GM23338 (cell line): ENCODE results near the gene TPX2. TPM values are rescaled to one million over a fixed set of nuclear protein-coding genes. Genes with fewer than 3 reads are reported as not detected.

ENCODE experiments used
- ATAC-seq: fragments of 200-7000 bp; cut with Tn5 transposase; 3 replicates; pipeline ENCODE4 v1.9.1; 2020
- DNase-seq: peaks from one replicate; pipeline ENCODE4 v3.0.0-alpha.2; 2015; ENCODE audit warnings: low spot score
- H2AFZ ChIP-seq: fragments of 200-600 bp; sonication (generic); 2 replicates; pipeline ENCODE4 v1.8.0; 2016; ENCODE audit warnings: antibody characterized with exemption, mild to moderate bottlenecking, moderate library complexity
- H3F3A ChIP-seq: fragments of 200-600 bp; sonication (generic); replicated peaks from 2 replicates; pipeline ENCODE4 v1.8.0; 2017; ENCODE audit warnings: antibody characterized with exemption, mixed run types, low read depth
- H3K27ac ChIP-seq: fragments of 200-600 bp; sonication (generic); 2 replicates; pipeline ENCODE4 v1.6.1; 2016; ENCODE audit warnings: low read depth
- H3K27me3 ChIP-seq: fragments of 200-600 bp; sonication (generic); 2 replicates; pipeline ENCODE4 v1.8.0; 2016; ENCODE audit warnings: mild to moderate bottlenecking, mixed run types, moderate library complexity; ENCODE audit not compliant: insufficient read depth
- H3K36me3 ChIP-seq: fragments of 200-600 bp; sonication (generic); 2 replicates; pipeline ENCODE4 v1.8.0; 2016; ENCODE audit warnings: mild to moderate bottlenecking; ENCODE audit not compliant: insufficient read depth
- H3K4me1 ChIP-seq: fragments of 200-600 bp; sonication (generic); 2 replicates; pipeline ENCODE4 v1.8.0; 2016; ENCODE audit warnings: mild to moderate bottlenecking, moderate library complexity; ENCODE audit not compliant: insufficient read depth
- H3K4me2 ChIP-seq: fragments of 200-600 bp; sonication (generic); 2 replicates; pipeline ENCODE4 v1.7.1; 2017; ENCODE audit warnings: mixed run types
- H3K4me3 ChIP-seq: fragments of 200-600 bp; sonication (generic); 2 replicates; pipeline ENCODE4 v1.6.1; 2016; ENCODE audit warnings: mixed run types
- H3K79me2 ChIP-seq: fragments of 200-600 bp; sonication (generic); replicated peaks from 2 replicates; pipeline ENCODE4 v1.8.0; 2017; ENCODE audit warnings: mild to moderate bottlenecking; ENCODE audit not compliant: insufficient read depth
- H3K9me2 ChIP-seq: fragments of 200-600 bp; sonication (generic); 2 replicates; pipeline ENCODE4 v1.8.0; 2017; ENCODE audit not compliant: insufficient read depth
- H4K20me1 ChIP-seq: fragments of 200-600 bp; sonication (generic); replicated peaks from 2 replicates; pipeline ENCODE4 v1.8.0; 2017; ENCODE audit warnings: mild to moderate bottlenecking; ENCODE audit not compliant: insufficient read depth
- H3K27ac Mint-ChIP-seq: 2 replicates; pipeline ENCODE4 v1.8.0; 2020; ENCODE audit warnings: inconsistent platforms, mild to moderate bottlenecking, moderate library complexity, mixed read lengths
- H3K27me3 Mint-ChIP-seq: 3 replicates; pipeline ENCODE4 v1.8.0; 2022; ENCODE audit warnings: low read depth, mild to moderate bottlenecking, moderate library complexity, mixed read lengths, inconsistent platforms; ENCODE audit not compliant: insufficient read depth, poor library complexity
- H3K36me3 Mint-ChIP-seq: 3 replicates; pipeline ENCODE4 v1.8.0; 2021; ENCODE audit warnings: low read depth, mild to moderate bottlenecking, inconsistent platforms, moderate library complexity, mixed read lengths
- H3K4me1 Mint-ChIP-seq: 3 replicates; pipeline ENCODE4 v1.8.0; 2020; ENCODE audit warnings: mild to moderate bottlenecking, inconsistent platforms, mixed read lengths
- H3K4me3 Mint-ChIP-seq: 3 replicates; pipeline ENCODE4 v1.8.0; 2021; ENCODE audit warnings: moderate library complexity, mild to moderate bottlenecking, inconsistent platforms, mixed read lengths
- H3K9me3 Mint-ChIP-seq: 3 replicates; pipeline ENCODE4 v1.8.0; 2020; ENCODE audit warnings: moderate library complexity, mild to moderate bottlenecking, inconsistent platforms, mixed read lengths
- polyA plus RNA-seq: library from polyadenylated mRNA; unstranded; fragments of >200 nt; fragmentation: Nextera tagmentation; extraction: Ambion mirVana; gene quantifications from 2 replicates; pipeline ENCODE4 v1.2.1, GENCODE V29; 2016
- small RNA-seq: library from RNA; depleted of rRNA; stranded (forward); fragments of <200 nt; gene quantifications from one replicate; pipeline ENCODE3, GENCODE V24; 2014; ENCODE audit warnings: low replicate concordance
- total RNA-seq: library from RNA; depleted of rRNA; stranded (reverse); fragments of >200 nt; shearing (Covaris generic); gene quantifications from 2 replicates; pipeline ENCODE4 v1.2.3, GENCODE V29; 2014; rRNA removed
- TF ChIP-seq, protein P1 (sequence below), 2 experiments: fragments of 200-600 bp in 1 of 2; sonication (generic) in 1 of 2; conservative IDR thresholded peaks; 2 replicates each; pipeline versions ENCODE4 v1.5.1 to v1.6.1; 2016 to 2017; ENCODE audit warnings: antibody characterized with exemption in 2 of 2, low read depth in 2 of 2, mild to moderate bottlenecking in 2 of 2, moderate library complexity in 1 of 2

Gene TPX2
- total and polyA plus RNA-seq, 2 experiments from 2014 or later, result 101 to 159 TPM

DNA sequence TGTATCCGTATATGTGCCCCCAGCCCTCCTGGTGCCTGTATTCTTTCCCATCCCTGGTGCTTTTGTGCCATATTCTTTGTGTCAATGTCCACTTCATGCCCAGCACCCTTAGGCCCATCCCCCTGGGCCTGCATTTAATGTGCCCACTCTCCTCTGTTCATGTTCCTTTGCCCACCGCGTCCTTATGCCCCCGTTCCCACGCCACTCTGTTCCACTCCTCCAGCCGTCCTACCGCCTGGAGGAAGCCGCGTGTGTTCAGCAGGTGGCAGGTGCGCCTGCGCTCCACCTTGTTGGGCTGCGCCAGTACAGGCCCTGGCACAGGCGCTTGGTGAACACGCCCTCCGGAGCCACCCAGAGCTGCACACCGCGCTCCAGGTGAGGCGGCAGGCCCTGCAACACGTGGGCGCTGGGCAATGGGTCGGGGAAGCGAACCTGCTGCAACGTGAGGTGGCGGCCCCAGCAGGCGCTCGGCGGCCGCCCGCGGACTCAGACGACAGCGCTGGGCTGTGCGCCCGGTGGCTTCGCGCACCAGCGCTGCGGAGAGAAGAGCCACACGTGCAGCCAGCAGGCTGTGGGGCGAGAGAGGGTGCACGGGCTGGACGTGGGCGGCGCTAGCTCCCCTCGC, 110.3 kb downstream of the TPX2 start:
- Histone ChIP-seq H2AFZ (peak overlapping the region; percentile 99), H3K4me3 (peak overlapping the region; percentile 50), H3K27me3 (peaks cover 55% of the 10 kb centered on the region), H3K4me2 (peak overlapping the region; percentile 82), H3K79me2 (no peaks in the 10 kb centered on the region), H3K4me1 (peaks cover 10% of the 10 kb centered on the region), H3K9me2 (no peaks in the 10 kb centered on the region), H3F3A (peaks cover 2% of the 10 kb centered on the region; the same call in 1 of the 2 replicates), H4K20me1 (no peaks in the 10 kb centered on the region), H3K36me3 (no peaks in the 10 kb centered on the region), H3K27ac (no peak overlapping the region)
- H3K36me3 Mint-ChIP-seq, result no peaks in the 10 kb centered on the region
- peaks cover 32% of the 10 kb centered on the region for H3K9me3 Mint-ChIP-seq
- H3K27me3 Mint-ChIP-seq, result peaks cover 32% of the 10 kb centered on the region
- TF ChIP-seq, protein P1, sequence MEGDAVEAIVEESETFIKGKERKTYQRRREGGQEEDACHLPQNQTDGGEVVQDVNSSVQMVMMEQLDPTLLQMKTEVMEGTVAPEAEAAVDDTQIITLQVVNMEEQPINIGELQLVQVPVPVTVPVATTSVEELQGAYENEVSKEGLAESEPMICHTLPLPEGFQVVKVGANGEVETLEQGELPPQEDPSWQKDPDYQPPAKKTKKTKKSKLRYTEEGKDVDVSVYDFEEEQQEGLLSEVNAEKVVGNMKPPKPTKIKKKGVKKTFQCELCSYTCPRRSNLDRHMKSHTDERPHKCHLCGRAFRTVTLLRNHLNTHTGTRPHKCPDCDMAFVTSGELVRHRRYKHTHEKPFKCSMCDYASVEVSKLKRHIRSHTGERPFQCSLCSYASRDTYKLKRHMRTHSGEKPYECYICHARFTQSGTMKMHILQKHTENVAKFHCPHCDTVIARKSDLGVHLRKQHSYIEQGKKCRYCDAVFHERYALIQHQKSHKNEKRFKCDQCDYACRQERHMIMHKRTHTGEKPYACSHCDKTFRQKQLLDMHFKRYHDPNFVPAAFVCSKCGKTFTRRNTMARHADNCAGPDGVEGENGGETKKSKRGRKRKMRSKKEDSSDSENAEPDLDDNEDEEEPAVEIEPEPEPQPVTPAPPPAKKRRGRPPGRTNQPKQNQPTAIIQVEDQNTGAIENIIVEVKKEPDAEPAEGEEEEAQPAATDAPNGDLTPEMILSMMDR (conservative IDR thresholded peaks at IDR 0.05; ENCODE audit: low read depth in 2 of 2), result no peak
- H3K4me3 Mint-ChIP-seq, result no peak overlapping the region; the same call in 2 of the 3 replicates
- H3K27ac Mint-ChIP-seq, result no peak overlapping the region
- DNase-seq, result peak; percentile 70
- peak; percentile 47 for ATAC-seq
- H3K4me1 Mint-ChIP-seq, result peaks cover 8% of the 10 kb centered on the region; the same call in 2 of the 3 replicates

Small RNAs within 50 kb of the gene (small RNA-seq; reads per million reads assigned to genes)
- gene AL160175.1, result not detected

Other genes starting within 250 kb of the TPX2 start
- 103 and 126 TPM in 2 replicates for gene HM13, start 224.8 kb upstream of the TPX2 start, total RNA-seq
- gene HM13, start 224.8 kb upstream of the TPX2 start, polyA plus RNA-seq, result 147 and 150 TPM in 2 replicates
- gene ID1, start 134.0 kb upstream of the TPX2 start, total RNA-seq, result 452 and 479 TPM in 2 replicates
- 221 and 224 TPM in 2 replicates for gene ID1, start 134.0 kb upstream of the TPX2 start, polyA plus RNA-seq
- gene COX4I2, start 101.4 kb upstream of the TPX2 start, total RNA-seq, result not detected in 2 replicates
- gene COX4I2, start 101.4 kb upstream of the TPX2 start, polyA plus RNA-seq, result 0.63 and 1.1 TPM in 2 replicates
- gene BCL2L1, start 16.4 kb upstream of the TPX2 start, total RNA-seq, result 108 and 110 TPM in 2 replicates
- gene BCL2L1, start 16.4 kb upstream of the TPX2 start, polyA plus RNA-seq, result 39.9 and 42.4 TPM in 2 replicates
- gene MYLK2, start 80.1 kb downstream of the TPX2 start, total RNA-seq, result 0.28 TPM in 1 of 2 replicates, not detected in the other
- 0.21 and 0.23 TPM in 2 replicates for gene MYLK2, start 80.1 kb downstream of the TPX2 start, polyA plus RNA-seq
- not detected in 2 replicates for gene FOXS1, start 106.3 kb downstream of the TPX2 start, total RNA-seq
- gene FOXS1, start 106.3 kb downstream of the TPX2 start, polyA plus RNA-seq, result 0.26 TPM in 1 of 2 replicates, not detected in the other
- gene DUSP15, start 131.2 kb downstream of the TPX2 start, total RNA-seq, result 2.8 and 5.9 TPM in 2 replicates
- gene DUSP15, start 131.2 kb downstream of the TPX2 start, polyA plus RNA-seq, result 0.61 and 0.99 TPM in 2 replicates
- gene TTLL9, start 131.3 kb downstream of the TPX2 start, total RNA-seq, result 0.39 TPM in 1 of 2 replicates, not detected in the other
- not detected in 2 replicates for gene TTLL9, start 131.3 kb downstream of the TPX2 start, polyA plus RNA-seq
- 10.5 and 14.8 TPM in 2 replicates for gene PDRG1, start 212.8 kb downstream of the TPX2 start, total RNA-seq
- gene PDRG1, start 212.8 kb downstream of the TPX2 start, polyA plus RNA-seq, result 27.8 and 28.4 TPM in 2 replicates
- 3.0 and 3.9 TPM in 2 replicates for gene XKR7, start 228.9 kb downstream of the TPX2 start, total RNA-seq
- 0.61 and 0.64 TPM in 2 replicates for gene XKR7, start 228.9 kb downstream of the TPX2 start, polyA plus RNA-seq